ENCODE results near the gene SHC3. TPM values are rescaled to one million over a fixed set of nuclear protein-coding genes. Genes with fewer than 3 reads are reported as not detected.

Gene SHC3
- total RNA-seq, 1 experiment from 2014 or later = 1.8 TPM

DNA sequence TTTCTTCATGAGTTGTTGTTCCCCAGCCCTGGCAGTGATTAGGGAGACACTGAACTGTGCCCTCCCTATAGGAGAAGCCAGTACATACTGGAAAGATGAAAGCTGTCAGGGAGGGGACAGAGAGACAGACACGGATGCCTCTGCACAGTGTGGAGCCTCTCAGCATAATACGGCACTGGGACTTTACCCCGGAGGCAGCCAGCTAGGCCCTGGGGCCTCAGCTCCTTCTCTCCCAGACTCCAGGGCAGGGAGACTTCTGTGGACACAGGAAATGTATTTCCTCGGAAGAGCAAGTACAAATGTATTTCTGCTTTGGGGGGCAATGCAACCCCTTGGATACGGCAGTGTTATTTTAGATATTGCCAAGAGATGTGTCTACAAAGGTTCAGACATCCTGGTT lies 125.3 kb downstream of the SHC3 start:
- Histone ChIP-seq H3K23ac (ENCODE audit: insufficient read length, low read depth, low read length) (no peak overlapping the region), H2BK120ac (ENCODE audit: low read depth, low read length, poor library complexity, severe bottlenecking) (no peak overlapping the region), H3K14ac (ENCODE audit: insufficient read depth, low read length) (no peak overlapping the region), H3K27ac (ENCODE audit: insufficient read length, low read depth, low read length) (no peak overlapping the region), H4K20me1 (ENCODE audit: control insufficient read depth, insufficient read depth, insufficient read length) (no peaks in the 10 kb centered on the region), H3K56ac (ENCODE audit: insufficient read length, low read depth, low read length) (no peak overlapping the region), H3K9me3 (ENCODE audit: control insufficient read depth, low read depth, low read length) (no peaks in the 10 kb centered on the region), H3T11ph (ENCODE audit: low read length) (no peak overlapping the region), H2AFZ (ENCODE audit: low read length) (no peak overlapping the region), H2BK20ac (ENCODE audit: low read depth, low read length, poor library complexity, severe bottlenecking) (no peak overlapping the region), H2BK12ac (ENCODE audit: insufficient read length, low read depth, low read length) (no peak overlapping the region), H3K4me1 (ENCODE audit: insufficient read depth, low read length) (no peaks in the 10 kb centered on the region), H3K79me2 (ENCODE audit: insufficient read depth, low read length) (no peaks in the 10 kb centered on the region), H3K9ac (ENCODE audit: extremely low read depth, insufficient read length, low read length) (no peak overlapping the region), H2BK5ac (ENCODE audit: insufficient read length, low read length) (no peak overlapping the region), H3K4me2 (ENCODE audit: insufficient read depth, insufficient read length, low read length) (no peak overlapping the region), H4K8ac (replicated peaks; ENCODE audit: insufficient read length, low read depth, low read length) (no peak overlapping the region), H4K91ac (ENCODE audit: insufficient read length, low read depth, low read length) (no peak overlapping the region), H2BK15ac (ENCODE audit: low read depth, low read length) (no peak overlapping the region), H3K23me2 (ENCODE audit: insufficient read length, low read depth, low read length, poor library complexity, severe bottlenecking) (no peaks in the 10 kb centered on the region), H3K4ac (ENCODE audit: low read depth, low read length) (no peak overlapping the region), H4K5ac (ENCODE audit: insufficient read length, low read depth, low read length) (no peak overlapping the region), H3K79me1 (ENCODE audit: insufficient read depth, low read depth, low read length, poor library complexity, severe bottlenecking) (no peaks in the 10 kb centered on the region), H2AK5ac (ENCODE audit: insufficient read length, low read length) (no peak overlapping the region), H3K18ac (ENCODE audit: insufficient read length, low read depth, low read length) (no peak overlapping the region), H3K27me3 (ENCODE audit: insufficient read depth, low read length) (no peaks in the 10 kb centered on the region)
- no peak for DNase-seq
- Mint-ChIP-seq H3K9me3 (no peaks in the 10 kb centered on the region), H3K27ac (no peak overlapping the region), H3K36me3 (ENCODE audit: insufficient read depth in 1 of 3, low read depth in 3 of 3) (no peaks in the 10 kb centered on the region), H3K4me3 (no peak overlapping the region), H3K27me3 (ENCODE audit: low read depth) (no peaks in the 10 kb centered on the region), H3K4me1 (peaks cover 0 to 4% of the 10 kb centered on the region in 2 experiments; a peak in 1 of 4 replicates)
- WGBS (ENCODE audit: extremely low coverage, insufficient read length, low lambda C conversion rate) = no CpG with 5 or more reads among the region's 5 CpGs
- no peak for TF ChIP-seq CTCF (conservative IDR thresholded peaks at IDR 0.05)

All from H9 (cell line).